GM12878 (cell line): ENCODE results near the gene GLT6D1. TPM values are rescaled to one million over a fixed set of nuclear protein-coding genes. Genes with fewer than 3 reads are reported as not detected.
"Not testable (repeated sequence)": the region's sequence is repeated elsewhere in the genome, so short reads cannot be mapped to it uniquely, and the experiment has no call there.

Source experiments
- ATAC-seq: fragments of 200-7000 bp; cut with Tn5 transposase; 3 replicates; pipeline ENCODE4 v1.9.1; 2020; ENCODE audit warnings: mild to moderate bottlenecking, moderate library complexity
- BruUV-seq: library from RNA; stranded (reverse); fragments of 400-500 nt; replicated peaks from 2 replicates; lab custom pipeline; 2021; lab: Mats Ljungman, UMichigan
- CTCF ChIA-PET: fragments of 300-600 bp; sonication (Branson Sonifier 250); formaldehyde crosslinking; extraction: SDS; loops from one replicate; lab custom pipeline; 2021; ENCODE audit warnings: inconsistent platforms; lab: Yijun Ruan, JAX
- POLR2A ChIA-PET: fragments of 350-600 bp; formaldehyde crosslinking; extraction: SDS; loops from one replicate; lab custom pipeline; 2021; ENCODE audit warnings: inconsistent platforms; lab: Charles Lee
- RAD21 ChIA-PET: fragments of 300-600 bp; sonication (Branson Sonifier 250); formaldehyde crosslinking; loops from one replicate; lab custom pipeline; 2023; ENCODE audit warnings: antibody characterized with exemption; ENCODE audit not compliant: unreplicated experiment; lab: Charles Lee
- SMC1A ChIA-PET: fragments of 300-600 bp; sonication (Branson Sonifier 250); formaldehyde crosslinking; loops from one replicate; lab custom pipeline; 2023; ENCODE audit not compliant: unreplicated experiment, uncharacterized antibody; lab: Charles Lee
- DNase-seq: peaks from one replicate; pipeline ENCODE4 v3.0.0-alpha.2; 2011; ENCODE audit warnings: low read depth, low spot score
- FAIRE-seq: peaks from 3 replicates; lab custom pipeline; 2011; peaks lifted over from hg19 to GRCh38; lab: Jason Lieb, UNC
- H2AFZ ChIP-seq: 2 replicates; pipeline ENCODE4 v1.6.0; 2011; ENCODE audit warnings: low read depth, low read length, control low read depth; ENCODE audit not compliant: control insufficient read depth
- H3K27ac ChIP-seq: 2 replicates; pipeline ENCODE4 v1.5.1; 2011; ENCODE audit warnings: control low read depth; ENCODE audit not compliant: control insufficient read depth, insufficient read depth
- H3K27me3 ChIP-seq, 2 experiments: replicated peaks in 1 of 2; 2 replicates each; pipeline versions ENCODE4 v1.6.0 to v1.6.1; 2011; ENCODE audit warnings: low read length in 1 of 2; ENCODE audit not compliant: control insufficient read depth in 2 of 2, insufficient read depth in 2 of 2
- H3K36me3 ChIP-seq, 2 experiments: 2 replicates each; pipeline ENCODE4 v1.5.1; 2011; ENCODE audit warnings: low read length in 1 of 2; ENCODE audit not compliant: control insufficient read depth in 2 of 2, insufficient read depth in 2 of 2
- H3K4me1 ChIP-seq: 2 replicates; pipeline ENCODE4 v1.6.1; 2011; ENCODE audit warnings: mild to moderate bottlenecking, low read length, moderate library complexity, mixed read lengths; ENCODE audit not compliant: control insufficient read depth, insufficient read depth
- H3K4me2 ChIP-seq: 2 replicates; pipeline ENCODE4 v1.6.0; 2011; ENCODE audit warnings: control low read depth; ENCODE audit not compliant: control insufficient read depth, insufficient read depth
- H3K4me3 ChIP-seq: fragments of 200-600 bp; sonication (generic); 2 replicates; pipeline ENCODE4 v1.5.1; 2016
- H3K79me2 ChIP-seq: 2 replicates; pipeline ENCODE4 v1.6.0; 2011; ENCODE audit warnings: low read length; ENCODE audit not compliant: control insufficient read depth, insufficient read depth
- H3K9ac ChIP-seq: 2 replicates; pipeline ENCODE4 v1.8.0; 2011; ENCODE audit warnings: low read length, control low read depth, mixed read lengths; ENCODE audit not compliant: control insufficient read depth, insufficient read depth
- H3K9me3 ChIP-seq: replicated peaks from 3 replicates; pipeline ENCODE4 v1.5.1; 2011; ENCODE audit warnings: mild to moderate bottlenecking, low read length; ENCODE audit not compliant: control insufficient read depth, insufficient read depth
- H4K20me1 ChIP-seq: 2 replicates; pipeline ENCODE4 v1.6.0; 2011; ENCODE audit not compliant: control insufficient read depth, insufficient read depth
- EP300 ChIP-seq, 2 experiments: fragments of 150-350 bp in 1 of 2; IDR thresholded peaks; 2 replicates each; pipeline ENCODE4 v1.6.1; 2011 to 2012; ENCODE audit warnings: low read depth in 2 of 2, low read length in 2 of 2, borderline replicate concordance in 1 of 2, improper control_type of control experiment in 1 of 2, inconsistent platforms in 1 of 2; ENCODE audit not compliant: control insufficient read depth in 1 of 2
- SRF ChIP-seq, 2 experiments: IDR thresholded peaks; 2 replicates each; pipeline ENCODE4 v1.6.1; 2011; ENCODE audit warnings: low read depth in 2 of 2, low read length in 2 of 2, mild to moderate bottlenecking in 1 of 2, moderate library complexity in 1 of 2
- SUPT20H ChIP-seq: IDR thresholded peaks from 2 replicates; pipeline ENCODE4 v1.6.1; 2011; ENCODE audit warnings: low read depth, mild to moderate bottlenecking, low read length, moderate library complexity, borderline replicate concordance; ENCODE audit not compliant: control insufficient read depth
- ZNF24 ChIP-seq: fragments of 450-650 bp; IDR thresholded peaks from 2 replicates; pipeline ENCODE4 v1.6.1; 2017; ENCODE audit warnings: antibody characterized with exemption, mild to moderate bottlenecking
- WGBS: methylation state at CpG from one replicate; pipeline ENCODE4 v1.1.6; 2016; ENCODE audit warnings: low lambda C conversion rate; ENCODE audit not compliant: insufficient replicate concordance, insufficient coverage; ENCODE audit errors: missing lambda C conversion rate; 5-methylcytosine and 5-hydroxymethylcytosine counted together
- in situ Hi-C: fragments of 300-500 bp; cut with MboI; formaldehyde crosslinking; loops from 9 replicates; pipeline ENCODE4 v1.14.3; 2018; ENCODE audit warnings: mixed read lengths
- intact Hi-C: fragments of 100-400 bp; cut with micrococcal nuclease; formaldehyde crosslinking; loops from one replicate; pipeline ENCODE4 v1.14.2; 2022; ENCODE audit not compliant: unreplicated experiment
- polyA plus RNA-seq, 11 experiments: library from polyadenylated mRNA; depleted of rRNA in 4 of 11; unstranded in 6 of 11; stranded (reverse) in 5 of 11; fragments of >200 nt; fragmentation: Nextera tagmentation in 4 of 11; fragmentation: Illumina TruSeq in 1 of 11; extraction: Ambion mirVana in 4 of 11; extraction: Trizol in 1 of 11; gene quantifications; 1 replicate in 1 of 11; 2 replicates in 10 of 11; pipeline versions ENCODE4 v1.2.1 to v1.2.3, GENCODE V29; 2011 to 2016; ENCODE audit warnings: inconsistent platforms in 2 of 11, missing spikeins in 2 of 11, low read depth in 1 of 11
- total RNA-seq, 4 experiments: library from RNA; depleted of rRNA in 3 of 4; stranded (reverse); fragments of >200 nt in 3 of 4; fragmentation: Illumina TruSeq in 1 of 4; extraction: Trizol in 1 of 4; gene quantifications; 2 replicates each; pipeline versions ENCODE4 v1.2.1 to v1.2.3, GENCODE V29; 2013 to 2021
- TF ChIP-seq, protein P1 (sequence below): IDR thresholded peaks from 2 replicates; pipeline ENCODE4 v1.6.1; 2012; ENCODE audit warnings: improper control_type of control experiment, low read depth, low read length; ENCODE audit not compliant: insufficient replicate concordance

Gene GLT6D1
- total and polyA plus RNA-seq, 10 of the 15 experiments (the other 5 are each of a cell fraction or from before 2014, with no cell fraction given), result not detected

GRCh38 chr9:135641047-135641446 lies 1.7 kb upstream of the GLT6D1 start (continued):
- TF ChIP-seq, protein P1, sequence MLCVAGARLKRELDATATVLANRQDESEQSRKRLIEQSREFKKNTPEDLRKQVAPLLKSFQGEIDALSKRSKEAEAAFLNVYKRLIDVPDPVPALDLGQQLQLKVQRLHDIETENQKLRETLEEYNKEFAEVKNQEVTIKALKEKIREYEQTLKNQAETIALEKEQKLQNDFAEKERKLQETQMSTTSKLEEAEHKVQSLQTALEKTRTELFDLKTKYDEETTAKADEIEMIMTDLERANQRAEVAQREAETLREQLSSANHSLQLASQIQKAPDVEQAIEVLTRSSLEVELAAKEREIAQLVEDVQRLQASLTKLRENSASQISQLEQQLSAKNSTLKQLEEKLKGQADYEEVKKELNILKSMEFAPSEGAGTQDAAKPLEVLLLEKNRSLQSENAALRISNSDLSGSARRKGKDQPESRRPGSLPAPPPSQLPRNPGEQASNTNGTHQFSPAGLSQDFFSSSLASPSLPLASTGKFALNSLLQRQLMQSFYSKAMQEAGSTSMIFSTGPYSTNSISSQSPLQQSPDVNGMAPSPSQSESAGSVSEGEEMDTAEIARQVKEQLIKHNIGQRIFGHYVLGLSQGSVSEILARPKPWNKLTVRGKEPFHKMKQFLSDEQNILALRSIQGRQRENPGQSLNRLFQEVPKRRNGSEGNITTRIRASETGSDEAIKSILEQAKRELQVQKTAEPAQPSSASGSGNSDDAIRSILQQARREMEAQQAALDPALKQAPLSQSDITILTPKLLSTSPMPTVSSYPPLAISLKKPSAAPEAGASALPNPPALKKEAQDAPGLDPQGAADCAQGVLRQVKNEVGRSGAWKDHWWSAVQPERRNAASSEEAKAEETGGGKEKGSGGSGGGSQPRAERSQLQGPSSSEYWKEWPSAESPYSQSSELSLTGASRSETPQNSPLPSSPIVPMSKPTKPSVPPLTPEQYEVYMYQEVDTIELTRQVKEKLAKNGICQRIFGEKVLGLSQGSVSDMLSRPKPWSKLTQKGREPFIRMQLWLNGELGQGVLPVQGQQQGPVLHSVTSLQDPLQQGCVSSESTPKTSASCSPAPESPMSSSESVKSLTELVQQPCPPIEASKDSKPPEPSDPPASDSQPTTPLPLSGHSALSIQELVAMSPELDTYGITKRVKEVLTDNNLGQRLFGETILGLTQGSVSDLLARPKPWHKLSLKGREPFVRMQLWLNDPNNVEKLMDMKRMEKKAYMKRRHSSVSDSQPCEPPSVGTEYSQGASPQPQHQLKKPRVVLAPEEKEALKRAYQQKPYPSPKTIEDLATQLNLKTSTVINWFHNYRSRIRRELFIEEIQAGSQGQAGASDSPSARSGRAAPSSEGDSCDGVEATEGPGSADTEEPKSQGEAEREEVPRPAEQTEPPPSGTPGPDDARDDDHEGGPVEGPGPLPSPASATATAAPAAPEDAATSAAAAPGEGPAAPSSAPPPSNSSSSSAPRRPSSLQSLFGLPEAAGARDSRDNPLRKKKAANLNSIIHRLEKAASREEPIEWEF, result no peak
- TF ChIP-seq SUPT20H (no peak), ZNF24 (no peak), SRF (IDR thresholded peaks at IDR 0.05; ENCODE audit: low read depth in 2 of 2, low read length in 2 of 2) (no peak), EP300 (IDR thresholded peaks at IDR 0.05; ENCODE audit: borderline replicate concordance in 1 of 2, control insufficient read depth in 1 of 2, low read depth in 2 of 2, low read length in 2 of 2) (no peak)

DNA sequence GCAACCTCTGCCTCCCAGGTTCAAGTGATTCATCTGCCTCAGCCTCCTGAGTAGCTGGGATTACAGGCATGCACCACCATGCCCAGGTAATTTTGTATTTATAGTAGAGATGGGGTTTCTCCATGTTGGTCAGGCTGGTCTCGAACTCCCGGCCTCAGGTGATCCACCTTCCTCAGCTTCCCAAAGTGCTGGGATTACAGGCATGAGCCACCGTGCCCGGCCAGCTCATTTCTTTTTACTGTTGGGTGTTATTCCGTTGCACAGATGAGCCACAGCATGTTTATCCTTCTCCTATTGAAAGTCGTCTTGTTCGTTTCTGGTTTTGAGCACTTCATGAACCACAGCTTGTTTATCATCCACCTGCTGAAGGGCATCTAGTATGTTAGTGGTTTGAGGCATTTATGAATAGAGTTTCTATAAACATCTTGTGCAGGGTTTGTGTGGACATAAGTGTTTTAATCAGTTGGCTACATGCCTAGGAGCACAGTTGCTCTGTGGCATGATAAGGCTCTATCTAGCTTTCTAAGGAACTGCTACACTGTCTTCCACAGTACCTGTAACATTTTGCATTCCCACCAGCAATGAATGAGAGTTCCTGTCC lies 2.3 kb downstream of the GLT6D1 start:
- RAD21 ChIA-PET, DNase-seq, CTCF ChIA-PET, intact Hi-C loops, SMC1A ChIA-PET, H3K9ac ChIP-seq, FAIRE-seq, H3K27ac ChIP-seq, H3K4me1 ChIP-seq, BruUV-seq, H3K9me3 ChIP-seq, in situ Hi-C loops, H3K36me3 ChIP-seq, H2AFZ ChIP-seq, H3K27me3 ChIP-seq, H3K79me2 ChIP-seq, H3K4me2 ChIP-seq, H3K4me3 ChIP-seq, POLR2A ChIA-PET, ATAC-seq, H4K20me1 ChIP-seq: not testable (repeated sequence)
- WGBS, result 42% methylated on average over 7 of the region's 7 CpGs
